HepG2 (cell line): ENCODE results near the gene FMOD.

Experiments
- ASH2L ChIP-seq: fragments of 300-600, 200-600 bp; sonication (generic); IDR thresholded peaks from 2 replicates; pipeline ENCODE4 v1.7.0; 2017; ENCODE audit warnings: low read depth, mild to moderate bottlenecking, moderate library complexity, mixed read lengths, low read length; ENCODE audit not compliant: insufficient read length
- IKZF4 ChIP-seq: sonication (generic); formaldehyde crosslinking; IDR thresholded peaks from 2 replicates; pipeline ENCODE4 v1.5.1; 2020; ENCODE audit warnings: borderline replicate concordance, mild to moderate bottlenecking, low read depth, missing genetic modification reagents; ENCODE audit errors: not compliant biosample characterization
- RFX5 ChIP-seq: IDR thresholded peaks from 2 replicates; pipeline ENCODE4 v1.6.1; 2011; ENCODE audit warnings: low read depth, low read length, improper control_type of control experiment
- TF ChIP-seq, protein P1 (sequence below): sonication (generic); formaldehyde crosslinking; IDR thresholded peaks from 2 replicates; pipeline ENCODE4 v1.4.0; 2020; ENCODE audit warnings: missing genetic modification reagents
- TF ChIP-seq, protein P2 (sequence below): sonication (generic); formaldehyde crosslinking; IDR thresholded peaks from 2 replicates; pipeline ENCODE4 v1.4.0; 2020; ENCODE audit warnings: low read depth, missing genetic modification reagents

DNA sequence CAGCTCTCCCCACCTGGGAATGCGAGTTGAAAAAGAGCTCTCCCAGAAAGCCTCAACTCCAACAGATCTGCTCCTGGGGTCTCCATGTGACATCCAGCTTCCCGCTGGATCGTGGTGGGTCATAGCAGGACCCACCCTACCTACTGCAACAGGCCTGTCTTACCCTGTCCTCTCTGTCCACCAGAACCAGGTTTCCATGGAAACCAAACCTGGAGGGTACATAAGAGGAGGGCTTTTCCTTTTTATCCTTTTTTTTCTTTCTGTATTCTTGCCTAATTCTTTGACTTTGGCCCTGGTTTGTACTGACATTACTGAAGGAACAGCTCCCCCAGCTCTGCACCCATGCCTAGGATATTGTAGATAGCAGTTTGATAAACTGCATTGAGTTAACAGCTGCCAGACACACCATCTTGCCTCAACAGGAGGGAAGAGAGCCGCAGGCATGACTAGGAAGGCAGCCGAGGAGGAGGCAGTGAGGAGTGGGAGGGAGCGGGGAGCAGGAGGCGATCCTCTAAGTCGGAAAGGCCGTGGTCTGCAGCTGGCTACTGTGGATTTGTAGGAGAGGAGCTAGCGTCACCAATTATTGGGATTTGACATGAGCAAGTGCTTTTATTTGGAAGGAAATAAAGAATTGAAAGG, 9.7 kb upstream of the FMOD start:
- TF ChIP-seq IKZF4 (CRISPR knock-in tag), result no peak
- no peak for TF ChIP-seq ASH2L
- TF ChIP-seq RFX5, result no peak
- TF ChIP-seq, protein P1, sequence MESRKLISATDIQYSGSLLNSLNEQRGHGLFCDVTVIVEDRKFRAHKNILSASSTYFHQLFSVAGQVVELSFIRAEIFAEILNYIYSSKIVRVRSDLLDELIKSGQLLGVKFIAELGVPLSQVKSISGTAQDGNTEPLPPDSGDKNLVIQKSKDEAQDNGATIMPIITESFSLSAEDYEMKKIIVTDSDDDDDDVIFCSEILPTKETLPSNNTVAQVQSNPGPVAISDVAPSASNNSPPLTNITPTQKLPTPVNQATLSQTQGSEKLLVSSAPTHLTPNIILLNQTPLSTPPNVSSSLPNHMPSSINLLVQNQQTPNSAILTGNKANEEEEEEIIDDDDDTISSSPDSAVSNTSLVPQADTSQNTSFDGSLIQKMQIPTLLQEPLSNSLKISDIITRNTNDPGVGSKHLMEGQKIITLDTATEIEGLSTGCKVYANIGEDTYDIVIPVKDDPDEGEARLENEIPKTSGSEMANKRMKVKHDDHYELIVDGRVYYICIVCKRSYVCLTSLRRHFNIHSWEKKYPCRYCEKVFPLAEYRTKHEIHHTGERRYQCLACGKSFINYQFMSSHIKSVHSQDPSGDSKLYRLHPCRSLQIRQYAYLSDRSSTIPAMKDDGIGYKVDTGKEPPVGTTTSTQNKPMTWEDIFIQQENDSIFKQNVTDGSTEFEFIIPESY (CRISPR knock-in tag), result no peak
- TF ChIP-seq, protein P2, sequence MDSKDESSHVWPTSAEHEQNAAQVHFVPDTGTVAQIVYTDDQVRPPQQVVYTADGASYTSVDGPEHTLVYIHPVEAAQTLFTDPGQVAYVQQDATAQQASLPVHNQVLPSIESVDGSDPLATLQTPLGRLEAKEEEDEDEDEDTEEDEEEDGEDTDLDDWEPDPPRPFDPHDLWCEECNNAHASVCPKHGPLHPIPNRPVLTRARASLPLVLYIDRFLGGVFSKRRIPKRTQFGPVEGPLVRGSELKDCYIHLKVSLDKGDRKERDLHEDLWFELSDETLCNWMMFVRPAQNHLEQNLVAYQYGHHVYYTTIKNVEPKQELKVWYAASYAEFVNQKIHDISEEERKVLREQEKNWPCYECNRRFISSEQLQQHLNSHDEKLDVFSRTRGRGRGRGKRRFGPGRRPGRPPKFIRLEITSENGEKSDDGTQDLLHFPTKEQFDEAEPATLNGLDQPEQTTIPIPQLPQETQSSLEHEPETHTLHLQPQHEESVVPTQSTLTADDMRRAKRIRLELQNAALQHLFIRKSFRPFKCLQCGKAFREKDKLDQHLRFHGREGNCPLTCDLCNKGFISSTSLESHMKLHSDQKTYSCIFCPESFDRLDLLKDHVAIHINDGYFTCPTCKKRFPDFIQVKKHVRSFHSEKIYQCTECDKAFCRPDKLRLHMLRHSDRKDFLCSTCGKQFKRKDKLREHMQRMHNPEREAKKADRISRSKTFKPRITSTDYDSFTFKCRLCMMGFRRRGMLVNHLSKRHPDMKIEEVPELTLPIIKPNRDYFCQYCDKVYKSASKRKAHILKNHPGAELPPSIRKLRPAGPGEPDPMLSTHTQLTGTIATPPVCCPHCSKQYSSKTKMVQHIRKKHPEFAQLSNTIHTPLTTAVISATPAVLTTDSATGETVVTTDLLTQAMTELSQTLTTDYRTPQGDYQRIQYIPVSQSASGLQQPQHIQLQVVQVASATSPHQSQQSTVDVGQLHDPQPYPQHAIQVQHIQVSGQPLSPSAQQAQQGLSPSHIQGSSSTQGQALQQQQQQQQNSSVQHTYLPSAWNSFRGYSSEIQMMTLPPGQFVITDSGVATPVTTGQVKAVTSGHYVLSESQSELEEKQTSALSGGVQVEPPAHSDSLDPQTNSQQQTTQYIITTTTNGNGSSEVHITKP (CRISPR knock-in tag), result no peak
